Spleen (tissue), 7 donors: Measurements from ENCODE around the gene KIFC1.
A peak's percentile ranks its signal among the peaks of the same experiment; 100 is the strongest.

Experiments used
- POLR2A ChIP-seq, 3 donors: fragments of 450-650 bp; IDR thresholded peaks; one replicate each; pipeline ENCODE4 v1.5.1; 2017; ENCODE audit warnings: antibody characterized with exemption in 3 of 3, mild to moderate bottlenecking in 1 of 3
- POLR2AphosphoS5 ChIP-seq, 3 donors: sonication (generic); formaldehyde crosslinking; IDR thresholded peaks; one replicate each; pipeline ENCODE4 v1.5.1; 2017; ENCODE audit warnings: antibody characterized with exemption in 3 of 3
- TF ChIP-seq, protein P1 (sequence below), 11 experiments: fragments of 200-600 bp in 7 of 11; fragments of 450-650 bp in 4 of 11; sonication (generic) in 4 of 11; IDR thresholded peaks in 8 of 11; conservative IDR thresholded peaks in 3 of 11; 1 replicate in 7 of 11; 2 replicates in 4 of 11; pipeline versions ENCODE4 v1.4.0 to v1.8.0; 2016 to 2021; ENCODE audit warnings: antibody characterized with exemption in 11 of 11, inconsistent platforms in 4 of 11, mild to moderate bottlenecking in 1 of 11
- donor health status: DM: no; HTN: no; CAD: no; lungs with moderate emphysema.
- donor health status: DM: no; HTN: no; CAD: no.
- donor health status: DM: no; HTN: no; CAD: no.

DNA sequence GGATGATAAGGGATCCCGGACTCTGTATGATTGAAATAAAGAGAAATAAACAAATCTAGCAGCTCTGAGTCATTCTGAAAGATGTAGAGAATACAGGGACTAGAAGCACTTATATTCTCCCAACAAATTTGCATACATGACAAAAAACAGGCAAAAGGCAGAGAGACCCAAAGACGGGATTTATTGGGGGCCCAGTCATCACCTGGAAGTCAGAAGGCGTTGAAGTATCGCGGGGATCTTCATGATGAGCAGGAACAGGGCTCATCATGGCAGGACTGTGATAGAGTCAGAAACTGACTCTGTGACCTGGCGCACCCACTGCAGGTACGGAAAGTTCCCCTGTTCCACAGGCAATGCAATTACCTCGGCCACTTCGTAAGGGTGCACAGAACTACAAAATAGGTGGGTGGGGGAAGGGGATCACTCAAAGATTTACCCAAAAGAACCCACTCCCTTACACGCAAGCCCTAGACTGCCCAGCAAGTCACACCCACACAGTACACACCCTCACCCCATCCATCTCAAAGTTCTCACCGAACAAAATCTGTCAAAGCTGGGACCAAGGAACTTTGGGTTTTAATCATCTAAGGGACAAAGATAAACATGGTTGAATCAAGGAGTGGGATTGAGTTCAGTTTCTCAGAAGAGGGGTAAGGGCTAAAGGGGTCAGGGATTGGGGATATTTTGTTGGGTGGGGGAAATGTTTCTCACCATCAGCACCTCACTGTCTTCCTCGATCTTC lies 24.9 kb downstream of the KIFC1 start:
- peak in 1 of 3 donors; percentile 47 for TF ChIP-seq POLR2AphosphoS5 (IDR thresholded peaks at IDR 0.05)
- TF ChIP-seq, protein P1, sequence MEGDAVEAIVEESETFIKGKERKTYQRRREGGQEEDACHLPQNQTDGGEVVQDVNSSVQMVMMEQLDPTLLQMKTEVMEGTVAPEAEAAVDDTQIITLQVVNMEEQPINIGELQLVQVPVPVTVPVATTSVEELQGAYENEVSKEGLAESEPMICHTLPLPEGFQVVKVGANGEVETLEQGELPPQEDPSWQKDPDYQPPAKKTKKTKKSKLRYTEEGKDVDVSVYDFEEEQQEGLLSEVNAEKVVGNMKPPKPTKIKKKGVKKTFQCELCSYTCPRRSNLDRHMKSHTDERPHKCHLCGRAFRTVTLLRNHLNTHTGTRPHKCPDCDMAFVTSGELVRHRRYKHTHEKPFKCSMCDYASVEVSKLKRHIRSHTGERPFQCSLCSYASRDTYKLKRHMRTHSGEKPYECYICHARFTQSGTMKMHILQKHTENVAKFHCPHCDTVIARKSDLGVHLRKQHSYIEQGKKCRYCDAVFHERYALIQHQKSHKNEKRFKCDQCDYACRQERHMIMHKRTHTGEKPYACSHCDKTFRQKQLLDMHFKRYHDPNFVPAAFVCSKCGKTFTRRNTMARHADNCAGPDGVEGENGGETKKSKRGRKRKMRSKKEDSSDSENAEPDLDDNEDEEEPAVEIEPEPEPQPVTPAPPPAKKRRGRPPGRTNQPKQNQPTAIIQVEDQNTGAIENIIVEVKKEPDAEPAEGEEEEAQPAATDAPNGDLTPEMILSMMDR (IDR thresholded peaks at IDR 0.05 in 8 of 11, conservative IDR thresholded peaks at IDR 0.05 in 3 of 11) = no peak
- TF ChIP-seq POLR2A (IDR thresholded peaks at IDR 0.05) = no peak
